HG02970 (cell line): Measurements from ENCODE around the gene RND2.
"Not testable (repeated sequence)": the region's sequence is repeated elsewhere in the genome, so short reads cannot be mapped to it uniquely, and the experiment has no call there.

Source experiments
- ATAC-seq: cut with Tn5 transposase; IDR thresholded peaks from one replicate; pipeline ENCODE4 v1.9.1; 2021; ENCODE audit warnings: mild to moderate bottlenecking, moderate library complexity, moderate number of reproducible peaks; ENCODE audit not compliant: unreplicated experiment, low FRiP score

RND2 gene, protein sequence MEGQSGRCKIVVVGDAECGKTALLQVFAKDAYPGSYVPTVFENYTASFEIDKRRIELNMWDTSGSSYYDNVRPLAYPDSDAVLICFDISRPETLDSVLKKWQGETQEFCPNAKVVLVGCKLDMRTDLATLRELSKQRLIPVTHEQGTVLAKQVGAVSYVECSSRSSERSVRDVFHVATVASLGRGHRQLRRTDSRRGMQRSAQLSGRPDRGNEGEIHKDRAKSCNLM

DNA sequence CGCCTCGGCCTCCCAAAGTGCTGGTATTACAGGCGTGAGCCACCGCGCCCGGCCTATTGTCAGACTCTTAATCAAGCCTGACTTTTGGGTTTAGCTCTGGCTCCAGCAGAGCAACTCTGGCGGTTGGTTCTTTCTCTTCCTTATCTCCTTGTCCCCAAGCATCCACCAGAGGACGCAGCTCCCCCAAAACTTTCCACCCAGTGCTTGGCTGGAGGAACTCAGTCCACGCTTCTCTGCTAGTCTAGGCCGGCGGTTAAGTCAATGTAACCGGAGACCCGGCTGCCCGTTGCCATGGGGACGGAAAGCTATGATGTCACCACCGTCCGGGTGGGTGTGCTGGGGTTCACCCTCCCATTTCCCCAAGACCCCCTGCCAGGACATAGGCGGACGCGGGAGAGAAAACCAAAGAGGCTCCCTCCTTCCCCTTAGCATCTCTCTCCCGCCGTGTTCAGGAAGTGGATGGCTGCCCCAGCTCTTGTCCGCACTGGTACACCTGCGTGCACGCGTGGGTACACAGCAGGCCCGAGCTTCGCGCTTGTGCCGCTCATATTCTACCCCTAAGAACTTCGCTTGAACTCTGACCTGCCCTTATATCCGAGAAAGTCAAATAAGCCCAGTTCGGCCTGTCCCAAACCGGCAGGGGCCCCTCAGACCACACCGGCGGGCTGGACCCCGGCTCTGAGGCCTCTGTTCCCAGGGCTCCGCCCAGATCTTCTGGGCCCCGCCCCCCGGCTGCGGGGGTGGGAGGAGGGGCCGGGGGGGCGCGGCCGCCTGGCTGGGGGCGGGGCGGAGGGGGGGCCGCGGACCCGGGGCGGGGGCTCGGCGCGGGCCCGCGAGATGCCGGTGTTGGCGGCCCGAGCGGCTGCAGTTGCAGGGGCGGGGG, at the start of gene RND2:
Gene RND2 (plus strand): TSS at position 825 of the 883 bp plus-strand sequence. CDS start 117 bp downstream, outside the sequence.
- no peak for ATAC-seq

DNA sequence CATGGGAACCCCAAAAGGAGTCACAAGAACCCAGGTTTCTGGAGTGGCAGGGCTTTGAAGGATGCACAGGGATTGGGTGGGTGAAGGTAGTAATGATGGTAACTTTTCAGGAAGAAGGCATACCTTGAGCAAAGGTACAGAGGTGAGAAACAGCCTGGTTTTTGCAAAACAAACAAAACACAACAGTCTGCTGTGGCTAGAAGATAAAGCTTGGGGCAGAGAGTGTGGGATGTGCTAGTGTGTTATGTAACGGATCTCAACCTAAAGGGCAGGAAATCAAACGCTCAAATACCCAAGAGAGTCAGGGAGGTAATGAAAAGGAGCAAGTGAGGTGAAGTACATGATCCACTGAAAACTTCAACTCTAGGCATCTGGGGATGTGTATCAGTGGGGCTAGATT, 49.8 kb upstream of the RND2 start:
- no peak for ATAC-seq

DNA sequence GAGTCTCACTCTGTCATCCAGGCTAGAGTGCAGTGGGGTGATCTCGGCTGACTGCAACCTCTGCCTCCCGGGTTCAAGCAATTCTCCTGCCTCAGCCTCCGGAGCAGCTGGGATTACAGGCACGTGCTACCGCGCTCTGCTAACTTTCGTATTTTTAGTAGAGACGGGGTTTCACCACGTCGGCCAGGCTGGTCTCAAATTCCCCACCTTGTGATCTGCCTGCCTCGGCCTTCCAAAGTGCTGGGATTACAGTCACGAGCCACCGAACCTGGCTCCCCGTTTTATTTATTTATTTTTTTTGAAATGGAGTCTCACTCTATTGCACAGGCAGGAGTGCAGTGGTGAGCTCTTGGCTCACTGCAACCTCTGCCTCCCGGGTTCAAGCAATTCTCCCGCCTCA, 49.3 kb upstream of the RND2 start:
- ATAC-seq: not testable (repeated sequence)

DNA sequence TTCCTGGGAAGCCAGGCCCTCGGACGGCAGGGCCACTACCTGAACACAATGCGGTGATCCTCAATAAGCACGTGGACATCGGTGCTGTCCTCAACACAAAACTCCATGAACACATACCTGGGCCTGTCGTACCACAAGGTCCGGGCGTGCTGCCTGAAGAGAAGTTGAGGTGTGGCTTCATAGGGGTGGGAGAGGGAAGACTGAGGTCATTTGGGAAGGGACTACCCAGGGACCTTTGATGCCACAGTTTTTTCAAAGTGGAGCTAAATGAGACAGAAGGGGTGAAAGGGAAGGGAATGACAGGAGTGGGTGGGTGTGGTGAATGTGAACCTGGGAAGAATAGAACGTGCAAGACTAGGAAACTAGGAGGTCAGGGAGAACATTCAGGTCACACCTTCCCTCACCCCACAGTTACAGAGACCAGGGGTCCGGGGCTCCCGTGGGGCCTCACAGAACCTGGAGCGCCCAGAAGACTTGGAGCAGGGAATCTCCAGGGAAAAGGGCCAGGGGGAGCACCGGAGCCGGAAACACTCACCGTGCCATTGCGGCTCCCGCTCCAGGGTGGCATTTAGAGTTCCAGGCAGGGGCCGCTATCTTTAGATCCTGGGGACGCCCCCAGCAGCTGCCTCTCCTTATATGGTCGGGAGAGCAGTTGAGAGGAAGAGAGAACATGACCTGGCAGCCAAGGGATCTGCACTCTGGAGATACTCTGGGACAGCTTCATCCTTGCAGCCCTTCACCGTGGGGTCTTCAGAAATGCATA, 45.3 kb upstream of the RND2 start, which contains the start of gene PTGES3L:
Gene PTGES3L (minus strand): TSS at position 570 of the 763 bp plus-strand sequence. CDS start 27 bp downstream, at position 543.
- ATAC-seq: no peak

DNA sequence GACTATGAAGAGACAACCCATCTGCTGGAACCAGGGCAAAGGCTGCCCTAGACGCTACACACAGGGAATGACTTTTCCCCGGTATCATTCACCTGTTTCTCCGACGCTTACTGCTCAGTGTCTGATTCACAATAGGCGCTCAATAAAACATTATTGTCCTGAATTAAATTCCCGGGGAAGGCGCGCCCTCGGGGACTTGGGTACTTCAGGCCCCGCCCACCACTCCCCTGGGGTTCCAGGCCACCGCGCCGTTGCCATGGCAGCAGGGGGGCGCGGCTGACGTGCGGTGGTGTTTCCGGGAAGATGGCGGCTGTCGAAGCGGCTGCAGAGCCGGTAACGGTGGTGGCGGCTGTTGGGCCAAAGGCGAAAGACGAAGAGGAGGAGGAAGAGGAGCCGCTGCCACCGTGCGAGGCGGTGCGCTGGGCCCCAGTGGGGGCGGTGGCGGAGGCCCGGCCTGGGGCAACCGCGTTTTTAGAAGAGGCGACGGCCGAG, 44.7 kb upstream of the RND2 start, which contains the start of gene RUNDC1:
Gene RUNDC1 (plus strand): TSS at position 292 of the 492 bp plus-strand sequence. CDS start 12 bp downstream, at position 304.
- peak; percentile 47 for ATAC-seq

DNA sequence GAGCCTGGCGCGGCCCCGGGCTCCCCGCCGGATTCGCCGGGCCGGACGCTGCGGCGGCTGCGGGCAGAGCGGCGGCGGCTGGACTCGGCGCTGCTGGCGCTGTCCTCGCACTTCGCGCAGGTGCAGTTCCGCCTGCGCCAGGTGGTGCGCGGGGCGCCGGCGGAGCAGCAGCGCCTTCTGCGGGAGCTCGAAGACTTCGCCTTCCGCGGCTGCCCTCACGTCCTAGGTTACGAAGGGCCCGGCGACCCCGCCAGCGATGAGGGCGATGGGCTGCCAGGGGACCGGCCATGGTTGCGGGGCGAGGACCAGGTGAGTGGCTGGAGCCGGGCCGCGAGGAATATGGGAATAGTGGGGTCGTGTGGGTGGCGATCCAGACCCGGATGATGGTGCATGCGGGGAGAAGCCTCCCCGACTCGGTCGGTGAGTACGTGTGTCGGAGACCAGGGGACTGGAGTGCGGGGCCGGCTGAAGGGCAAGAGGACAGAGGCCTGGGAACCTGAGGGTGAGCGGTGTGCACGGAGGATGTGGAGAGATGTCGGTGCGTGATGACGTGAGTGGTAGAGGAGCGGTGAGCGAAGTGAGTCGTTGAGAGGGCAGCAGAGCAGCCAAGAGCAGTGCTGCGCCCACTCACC, 44.1 kb upstream of the RND2 start:
- peak; percentile 42 for ATAC-seq

DNA sequence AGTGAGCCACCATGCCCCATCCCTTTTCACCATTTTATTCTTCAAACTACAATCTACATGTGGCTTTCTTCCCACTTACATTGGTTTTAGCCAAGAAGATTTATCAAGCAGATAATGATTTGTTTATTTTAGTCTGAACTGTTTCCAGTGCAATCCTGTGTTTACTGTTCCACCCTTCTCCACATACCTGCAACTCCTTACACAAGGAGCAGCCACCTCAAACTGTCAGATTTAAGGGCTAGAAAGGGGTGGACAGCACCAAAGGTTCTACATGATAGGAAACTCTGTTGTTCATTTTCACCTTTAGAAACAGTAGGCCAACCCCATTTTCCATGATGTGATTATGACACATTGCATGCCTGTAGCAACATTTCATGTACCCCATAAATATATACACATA, 42.8 kb upstream of the RND2 start:
- ATAC-seq: no peak

DNA sequence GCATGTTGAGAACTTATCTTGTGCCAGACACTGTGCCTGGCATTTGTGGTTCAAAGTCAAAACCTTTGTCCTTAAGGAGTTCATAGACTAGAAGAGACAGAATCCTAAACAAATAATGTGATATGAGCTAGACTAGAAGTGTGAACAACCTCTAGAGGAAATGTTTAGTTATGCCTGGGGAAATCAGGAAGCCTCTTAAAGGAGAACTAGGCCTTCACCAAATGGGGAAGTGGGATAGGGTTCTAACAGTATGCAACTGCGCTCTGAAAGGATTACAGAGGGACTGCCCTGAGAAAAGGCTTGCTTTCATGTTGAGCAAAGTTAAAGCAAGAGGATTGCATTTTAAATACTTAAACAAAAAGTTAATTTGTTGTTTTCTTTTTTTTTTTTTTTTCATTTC, 39.8 kb upstream of the RND2 start:
- no peak for ATAC-seq

DNA sequence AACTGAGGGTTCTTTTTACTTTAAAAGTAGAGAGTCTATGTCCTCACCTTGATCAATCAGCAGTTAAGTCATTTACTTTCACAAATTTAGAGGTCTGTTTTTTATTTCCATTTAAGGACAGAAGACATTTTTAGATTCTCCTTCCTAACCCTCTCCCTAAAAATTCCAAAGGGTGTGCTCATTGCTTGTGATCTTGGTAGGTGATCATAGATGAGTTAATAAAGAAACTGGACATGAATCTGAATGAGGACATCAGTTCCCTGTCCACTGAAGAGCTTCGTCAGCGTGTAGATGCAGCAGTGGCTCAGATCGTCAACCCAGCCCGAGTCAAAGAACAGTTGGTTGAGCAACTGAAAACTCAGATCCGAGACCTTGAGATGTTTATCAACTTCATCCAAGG, 35.9 kb upstream of the RND2 start:
- ATAC-seq: no peak

DNA sequence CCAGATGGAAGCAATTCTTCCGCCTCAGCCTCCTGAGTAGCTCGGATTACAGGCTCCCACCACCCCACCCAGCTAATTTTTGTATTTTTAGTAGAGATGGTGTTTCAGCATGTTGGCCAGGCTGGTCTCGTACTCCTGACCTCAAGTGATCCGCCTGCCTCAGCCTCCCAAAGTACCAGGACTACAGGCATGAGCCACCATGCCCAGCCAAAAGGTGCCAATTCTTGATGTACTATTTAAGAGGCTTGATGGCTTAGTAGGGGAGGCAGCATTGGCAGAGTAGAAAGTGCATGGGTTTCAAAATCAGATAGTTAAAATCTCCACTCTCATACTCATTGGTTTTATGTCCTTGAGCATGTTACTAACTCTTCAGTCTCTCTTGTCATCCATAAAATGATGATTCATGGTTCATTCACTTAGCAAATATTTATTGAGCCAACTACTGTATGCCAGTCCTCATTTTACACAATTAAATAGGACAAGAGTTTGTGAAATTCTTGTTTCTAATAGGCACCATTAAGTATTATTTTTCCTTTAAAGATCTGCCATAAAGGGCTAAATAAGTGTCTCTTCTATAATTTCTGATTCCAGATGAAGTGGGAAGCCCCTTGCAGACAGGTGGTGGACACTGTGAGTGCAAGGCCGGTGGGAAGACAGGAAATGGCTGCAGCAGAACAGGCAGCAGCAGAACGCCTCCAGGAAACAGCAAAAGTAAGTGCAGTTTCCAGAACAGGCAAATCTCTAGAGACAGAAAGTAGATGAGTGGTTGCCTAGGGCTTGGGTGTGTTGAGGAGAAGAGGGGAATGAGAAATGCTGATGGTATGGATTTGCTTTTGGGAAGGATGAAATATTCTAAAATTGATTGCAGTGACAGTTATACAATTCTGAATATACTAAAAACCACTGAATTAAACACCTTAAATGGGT, 35.0 kb upstream of the RND2 start:
- no peak for ATAC-seq

DNA sequence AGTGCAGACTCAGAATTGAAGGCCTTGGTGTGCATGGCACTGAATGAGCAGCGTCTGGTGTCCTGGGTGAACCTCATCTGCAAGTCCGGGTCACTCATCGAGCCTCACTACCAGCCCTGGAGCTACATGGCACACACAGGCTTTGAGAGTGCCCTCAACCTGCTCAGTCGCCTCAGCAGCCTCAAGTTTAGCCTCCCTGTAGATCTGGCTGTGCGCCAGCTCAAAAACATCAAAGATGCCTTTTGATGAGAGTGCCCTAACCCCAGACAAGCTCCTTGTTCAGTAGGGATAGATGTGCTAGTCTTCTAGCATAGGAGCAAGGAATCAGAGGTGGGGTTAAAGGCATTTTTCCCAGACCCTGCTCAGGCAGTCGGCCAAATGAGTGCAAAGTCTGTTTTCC, 33.6 kb upstream of the RND2 start:
- no peak for ATAC-seq

DNA sequence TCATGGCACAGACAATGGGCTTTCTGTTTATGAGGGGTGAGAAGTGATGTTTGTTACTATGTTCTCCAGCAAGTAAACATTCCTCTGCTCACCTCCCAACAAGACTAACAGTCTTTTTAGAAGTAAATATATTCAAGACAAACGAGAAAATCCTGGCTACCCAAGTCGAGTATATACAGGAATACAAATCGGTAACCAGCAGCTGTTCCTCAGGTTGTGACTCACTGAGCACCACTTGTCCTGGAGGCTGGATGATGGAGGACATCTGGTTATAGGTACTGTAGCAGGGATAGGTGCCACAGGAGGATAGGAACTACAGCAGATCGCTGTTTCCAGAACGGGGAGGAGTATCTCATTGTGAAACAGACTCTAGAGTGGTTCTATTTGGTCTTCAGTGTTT, 32.2 kb upstream of the RND2 start:
- ATAC-seq: no peak

DNA sequence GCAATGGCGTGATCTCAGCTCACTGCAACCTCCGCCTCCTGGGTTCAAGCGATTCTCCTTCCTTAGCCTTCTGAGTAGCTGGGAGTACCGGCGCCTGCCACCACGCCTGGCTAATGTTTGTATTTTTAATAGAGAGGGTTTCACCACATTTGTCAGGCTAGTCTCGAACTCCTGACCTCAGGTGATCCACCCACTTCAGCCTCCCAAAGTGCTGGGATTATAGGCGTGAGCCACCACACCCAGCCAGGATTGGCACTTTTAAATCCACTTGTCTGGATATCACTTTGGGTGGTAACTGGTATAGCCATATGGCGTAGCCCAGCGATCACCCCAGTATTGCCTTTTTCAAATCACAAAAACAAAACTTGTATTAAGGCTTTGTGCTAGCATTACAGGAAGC, 31.1 kb upstream of the RND2 start:
- ATAC-seq: not testable (repeated sequence)

DNA sequence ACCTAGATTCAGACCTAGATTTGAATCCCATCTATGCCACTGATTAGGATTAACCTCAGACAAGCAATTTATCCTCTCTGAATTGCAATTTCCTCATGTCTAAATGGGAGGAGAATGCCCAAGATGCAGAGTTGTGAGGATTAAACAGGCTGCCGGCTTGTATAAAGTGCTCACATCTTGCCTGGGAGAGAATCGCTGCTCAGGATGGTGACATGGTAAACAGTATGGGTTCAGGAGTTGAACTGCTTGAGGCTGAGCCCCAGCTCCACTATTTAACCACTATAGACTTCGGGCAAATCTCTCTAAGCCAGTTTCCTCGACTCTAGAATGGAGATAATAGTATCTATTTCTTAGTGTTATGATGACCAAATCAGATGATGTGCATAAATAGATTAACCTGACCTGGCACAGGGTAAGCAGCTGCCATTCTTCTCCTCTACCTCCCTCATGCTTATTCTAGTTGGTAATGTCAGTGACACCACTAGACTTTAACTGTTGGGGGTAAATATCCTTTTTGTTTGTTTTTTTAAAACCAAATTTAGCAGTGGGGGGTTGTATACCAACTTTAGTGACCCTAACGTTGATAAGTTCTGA, 27.5 kb upstream of the RND2 start:
- ATAC-seq: no peak

DNA sequence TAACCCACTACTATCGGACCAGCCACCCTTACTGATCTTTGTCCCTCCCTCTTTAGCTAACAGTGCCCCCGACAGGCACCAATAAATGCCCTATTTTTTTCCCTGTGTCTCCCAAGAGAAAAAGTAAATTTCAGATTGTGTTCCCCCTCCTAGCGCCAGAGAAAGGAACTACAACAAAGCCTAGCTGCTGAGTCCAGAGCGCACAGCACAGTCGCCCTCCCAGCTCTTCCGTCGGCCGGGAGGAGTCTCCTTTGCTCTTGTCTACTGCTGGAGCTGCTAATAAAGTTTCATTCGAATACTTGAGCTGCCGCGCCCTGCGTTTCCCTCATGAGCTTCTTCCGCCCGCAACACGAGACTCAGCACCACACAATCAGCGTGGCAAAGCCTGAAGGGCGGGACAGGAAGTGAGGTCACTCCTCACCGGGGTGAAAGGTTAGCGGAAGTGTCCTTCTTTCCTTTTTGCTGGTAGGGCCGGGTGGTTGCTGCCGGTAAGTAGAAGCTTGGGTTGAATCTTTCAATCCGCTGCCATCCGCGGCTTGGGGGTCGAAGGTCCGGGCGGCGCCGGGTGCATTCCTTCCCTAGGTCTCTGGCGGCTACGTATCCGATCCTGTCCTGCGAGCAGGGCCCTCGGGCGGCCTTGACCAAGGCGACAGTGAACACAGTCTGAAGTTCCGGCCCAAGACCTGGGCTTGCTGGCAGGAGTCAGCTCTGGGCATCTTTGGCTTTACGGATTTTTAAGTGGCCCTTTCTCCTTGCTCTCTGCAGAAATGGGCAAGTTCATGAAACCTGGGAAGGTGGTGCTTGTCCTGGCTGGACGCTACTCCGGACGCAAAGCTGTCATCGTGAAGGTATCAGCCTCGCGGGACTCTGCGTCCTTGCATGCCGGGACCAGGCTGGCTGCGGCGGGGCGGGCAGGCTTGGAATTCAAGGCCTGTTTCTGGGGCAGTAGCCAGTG, 26.8 kb upstream of the RND2 start, which contains the start of gene RPL27:
Gene RPL27 (plus strand): TSS at position 436 of the 955 bp plus-strand sequence. CDS start 332 bp downstream, at position 768.
- peak; percentile 92 for ATAC-seq

DNA sequence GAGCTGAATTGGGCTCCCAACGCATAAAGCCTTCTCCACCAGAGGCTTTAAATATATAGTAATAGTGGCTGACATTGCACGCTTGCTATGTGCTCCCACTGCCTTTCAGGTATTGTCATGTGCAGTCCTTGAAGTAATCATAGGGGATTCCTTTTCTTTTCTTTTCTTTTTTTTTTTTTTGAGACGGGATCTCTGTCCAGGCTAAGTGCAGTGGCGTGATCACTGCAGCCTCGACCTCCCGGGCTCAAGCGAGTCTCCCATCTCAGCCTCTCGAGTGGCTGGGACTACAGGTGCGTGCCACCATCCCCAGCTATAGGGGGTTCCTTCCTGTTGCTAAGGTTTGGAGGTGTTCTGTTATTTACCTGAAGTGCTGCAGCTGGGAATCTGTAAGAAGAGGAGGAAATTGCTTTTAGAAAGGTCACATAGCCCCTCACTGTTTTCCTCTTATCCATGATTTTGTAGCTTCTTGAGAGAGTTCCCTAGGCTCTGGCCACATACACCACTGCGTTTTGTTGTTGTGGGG, 26.0 kb upstream of the RND2 start:
- no peak for ATAC-seq

DNA sequence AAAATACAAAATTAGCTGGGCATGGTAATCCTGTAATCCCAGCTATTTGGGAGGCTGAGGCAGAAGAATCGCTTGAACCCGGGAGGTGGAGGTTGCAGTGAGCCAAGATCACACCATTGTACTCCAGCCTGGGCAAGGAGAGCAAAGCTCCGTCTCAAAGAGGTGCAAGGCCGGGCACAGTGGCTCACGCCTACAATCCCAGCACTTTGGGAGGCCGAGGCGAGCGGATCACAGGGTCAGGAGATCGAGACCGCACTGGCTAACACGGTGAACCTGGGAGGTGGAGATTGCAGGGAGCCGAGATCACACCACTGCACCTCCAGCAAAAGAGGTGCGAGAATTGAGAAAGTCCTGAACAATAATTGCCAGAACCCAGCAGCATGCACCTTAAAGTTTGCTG, 24.1 kb upstream of the RND2 start:
- ATAC-seq: not testable (repeated sequence)
